Activated T-cell treated with anti-CD3 and anti-CD28 coated beads, Interleukin-2, amount 50 U/mL, for 24 hours (primary cell): Measurements from ENCODE around the gene DIAPH3.

ENCODE experiments used
- DNase-seq: peaks from one replicate; pipeline ENCODE4 v3.0.0-alpha.2; 2020
- H3K27ac Mint-ChIP-seq: 2 replicates; pipeline ENCODE4 v1.8.0; 2020; ENCODE audit warnings: mild to moderate bottlenecking, mixed read lengths
- H3K27me3 Mint-ChIP-seq: 2 replicates; pipeline ENCODE4 v1.8.0; 2020; ENCODE audit warnings: mixed read lengths
- H3K36me3 Mint-ChIP-seq: 2 replicates; pipeline ENCODE4 v1.8.0; 2020; ENCODE audit warnings: low read depth, mixed read lengths
- H3K4me1 Mint-ChIP-seq: 2 replicates; pipeline ENCODE4 v1.8.0; 2020; ENCODE audit warnings: low read depth, mixed read lengths
- H3K4me3 Mint-ChIP-seq: 2 replicates; pipeline ENCODE4 v1.8.0; 2020; ENCODE audit warnings: mild to moderate bottlenecking, moderate library complexity, mixed read lengths
- H3K9me3 Mint-ChIP-seq: 2 replicates; pipeline ENCODE4 v1.8.0; 2020; ENCODE audit warnings: mixed read lengths

The DIAPH3 gene

GRCh38 chr13:59883885-59884284 is 279.8 kb downstream of the DIAPH3 start:
- Mint-ChIP-seq H3K27me3 (no peaks in the 10 kb centered on the region), H3K36me3 (peaks cover 3% of the 10 kb centered on the region), H3K4me3 (no peak overlapping the region), H3K9me3 (no peaks in the 10 kb centered on the region), H3K4me1 (no peaks in the 10 kb centered on the region), H3K27ac (no peak overlapping the region)
- no peak for DNase-seq

- peaks cover 3% of the 10 kb centered on the region for H3K36me3 Mint-ChIP-seq
- no peaks in the 10 kb centered on the region for H3K27me3 Mint-ChIP-seq
- no peak overlapping the region for H3K27ac Mint-ChIP-seq
- no peaks in the 10 kb centered on the region for H3K4me1 Mint-ChIP-seq
- DNase-seq, result no peak
- no peak overlapping the region for H3K4me3 Mint-ChIP-seq
- no peaks in the 10 kb centered on the region for H3K9me3 Mint-ChIP-seq
Measured at GRCh38 chr13:59880468-59880867, 283.3 kb downstream of the DIAPH3 start.

- Mint-ChIP-seq H3K4me3 (no peak overlapping the region), H3K9me3 (no peaks in the 10 kb centered on the region), H3K36me3 (peaks cover 3% of the 10 kb centered on the region), H3K4me1 (no peaks in the 10 kb centered on the region), H3K27ac (no peak overlapping the region), H3K27me3 (no peaks in the 10 kb centered on the region)
- DNase-seq, result no peak
Measured at GRCh38 chr13:59879281-59879680, 284.4 kb downstream of the DIAPH3 start.

- Mint-ChIP-seq H3K27ac (no peak overlapping the region), H3K4me1 (no peaks in the 10 kb centered on the region), H3K36me3 (peaks cover 3% of the 10 kb centered on the region), H3K4me3 (no peak overlapping the region), H3K9me3 (no peaks in the 10 kb centered on the region), H3K27me3 (no peaks in the 10 kb centered on the region)
- no peak for DNase-seq
Measured at GRCh38 chr13:59877933-59878332, 285.8 kb downstream of the DIAPH3 start.

GRCh38 chr13:59874973-59875372 is 288.8 kb downstream of the DIAPH3 start:
- no peak for DNase-seq
- Mint-ChIP-seq H3K4me1 (no peaks in the 10 kb centered on the region), H3K27ac (no peak overlapping the region), H3K4me3 (no peak overlapping the region), H3K36me3 (peaks cover 3% of the 10 kb centered on the region), H3K27me3 (no peaks in the 10 kb centered on the region), H3K9me3 (no peaks in the 10 kb centered on the region)

GRCh38 chr13:59873856-59874255 is 289.9 kb downstream of the DIAPH3 start:
- DNase-seq, result no peak
- no peaks in the 10 kb centered on the region for H3K9me3 Mint-ChIP-seq
- no peak overlapping the region for H3K4me3 Mint-ChIP-seq
- no peaks in the 10 kb centered on the region for H3K36me3 Mint-ChIP-seq
- no peak overlapping the region for H3K27ac Mint-ChIP-seq
- no peaks in the 10 kb centered on the region for H3K27me3 Mint-ChIP-seq
- H3K4me1 Mint-ChIP-seq, result no peaks in the 10 kb centered on the region

- Mint-ChIP-seq H3K4me1 (no peaks in the 10 kb centered on the region), H3K36me3 (no peaks in the 10 kb centered on the region), H3K9me3 (no peaks in the 10 kb centered on the region), H3K27ac (no peak overlapping the region), H3K4me3 (no peak overlapping the region), H3K27me3 (no peaks in the 10 kb centered on the region)
- DNase-seq, result no peak
Measured at GRCh38 chr13:59873309-59873708, 290.4 kb downstream of the DIAPH3 start.

GRCh38 chr13:59867867-59868266 is 295.9 kb downstream of the DIAPH3 start:
- Mint-ChIP-seq H3K27ac (no peak overlapping the region), H3K4me3 (no peak overlapping the region), H3K4me1 (no peaks in the 10 kb centered on the region), H3K36me3 (no peaks in the 10 kb centered on the region), H3K9me3 (no peaks in the 10 kb centered on the region), H3K27me3 (no peaks in the 10 kb centered on the region)
- DNase-seq, result no peak

GRCh38 chr13:59865398-59865797 is 298.3 kb downstream of the DIAPH3 start:
- DNase-seq, result no peak
- Mint-ChIP-seq H3K4me1 (no peaks in the 10 kb centered on the region), H3K9me3 (no peaks in the 10 kb centered on the region), H3K4me3 (no peak overlapping the region), H3K27ac (no peak overlapping the region), H3K36me3 (no peaks in the 10 kb centered on the region), H3K27me3 (no peaks in the 10 kb centered on the region)

- Mint-ChIP-seq H3K27ac (no peak overlapping the region), H3K4me3 (no peak overlapping the region), H3K9me3 (no peaks in the 10 kb centered on the region), H3K36me3 (no peaks in the 10 kb centered on the region), H3K4me1 (no peaks in the 10 kb centered on the region), H3K27me3 (no peaks in the 10 kb centered on the region)
- DNase-seq, result no peak
Measured at GRCh38 chr13:59863621-59864020, 300.1 kb downstream of the DIAPH3 start.

- H3K4me1 Mint-ChIP-seq, result no peaks in the 10 kb centered on the region
- DNase-seq, result no peak
- no peaks in the 10 kb centered on the region for H3K36me3 Mint-ChIP-seq
- no peaks in the 10 kb centered on the region for H3K9me3 Mint-ChIP-seq
- H3K27me3 Mint-ChIP-seq, result no peaks in the 10 kb centered on the region
- no peak overlapping the region for H3K4me3 Mint-ChIP-seq
- H3K27ac Mint-ChIP-seq, result no peak overlapping the region
Measured at GRCh38 chr13:59861676-59862075, 302.1 kb downstream of the DIAPH3 start.

- H3K36me3 Mint-ChIP-seq, result no peaks in the 10 kb centered on the region
- DNase-seq, result no peak
- H3K27me3 Mint-ChIP-seq, result no peaks in the 10 kb centered on the region
- no peak overlapping the region for H3K4me3 Mint-ChIP-seq
- H3K27ac Mint-ChIP-seq, result no peak overlapping the region
- H3K4me1 Mint-ChIP-seq, result no peaks in the 10 kb centered on the region
- no peaks in the 10 kb centered on the region for H3K9me3 Mint-ChIP-seq
Measured at GRCh38 chr13:59856281-59856810, 307.4 kb downstream of the DIAPH3 start.

GRCh38 chr13:59846845-59847620 is 316.7 kb downstream of the DIAPH3 start:
- H3K4me3 Mint-ChIP-seq, result no peak overlapping the region
- H3K27me3 Mint-ChIP-seq, result no peaks in the 10 kb centered on the region
- no peaks in the 10 kb centered on the region for H3K4me1 Mint-ChIP-seq
- H3K36me3 Mint-ChIP-seq, result no peaks in the 10 kb centered on the region
- no peak for DNase-seq
- H3K9me3 Mint-ChIP-seq, result no peaks in the 10 kb centered on the region
- no peak overlapping the region for H3K27ac Mint-ChIP-seq

GRCh38 chr13:59843040-59843439 is 320.7 kb downstream of the DIAPH3 start:
- Mint-ChIP-seq H3K27ac (no peak overlapping the region), H3K27me3 (no peaks in the 10 kb centered on the region), H3K36me3 (no peaks in the 10 kb centered on the region), H3K4me1 (no peaks in the 10 kb centered on the region), H3K4me3 (no peak overlapping the region), H3K9me3 (no peaks in the 10 kb centered on the region)
- no peak for DNase-seq

GRCh38 chr13:59842507-59842906 is 321.2 kb downstream of the DIAPH3 start:
- DNase-seq, result no peak
- Mint-ChIP-seq H3K36me3 (no peaks in the 10 kb centered on the region), H3K9me3 (no peaks in the 10 kb centered on the region), H3K27me3 (no peaks in the 10 kb centered on the region), H3K4me1 (no peaks in the 10 kb centered on the region), H3K27ac (no peak overlapping the region), H3K4me3 (no peak overlapping the region)
